Spleen (tissue), 11 donors: ENCODE measurements around the gene CER1. TPM values are rescaled to one million over a fixed set of nuclear protein-coding genes. Genes with fewer than 3 reads are reported as not detected.
"Not testable (repeated sequence)": the region's sequence is repeated elsewhere in the genome, so short reads cannot be mapped to it uniquely, and the experiment has no call there.

ENCODE experiments used
- DNase-seq: peaks from one replicate; pipeline ENCODE4 v3.0.0-alpha.2; 2020
- H3K27ac ChIP-seq, 8 donors: fragments of 200-600 bp; sonication (generic) in 7 of 8; 1 replicate in 4 of 8; 2 replicates in 4 of 8; pipeline versions ENCODE4 v1.5.0 to v1.8.0; 2016 to 2021; ENCODE audit warnings: inconsistent platforms in 4 of 8, mild to moderate bottlenecking in 4 of 8, moderate library complexity in 1 of 8
- H3K27me3 ChIP-seq, 7 donors: fragments of 200-600 bp; sonication (generic) in 6 of 7; replicated peaks in 1 of 7; 1 replicate in 4 of 7; 2 replicates in 3 of 7; pipeline versions ENCODE4 v1.5.0 to v1.8.0; 2016 to 2021; ENCODE audit warnings: inconsistent platforms in 3 of 7, mild to moderate bottlenecking in 1 of 7
- H3K36me3 ChIP-seq, 6 donors: fragments of 200-600 bp; sonication (generic) in 5 of 6; 1 replicate in 4 of 6; 2 replicates in 2 of 6; pipeline versions ENCODE4 v1.5.0 to v1.8.0; 2016 to 2021; ENCODE audit warnings: inconsistent platforms in 2 of 6
- H3K4me1 ChIP-seq, 6 donors: fragments of 200-600 bp; sonication (generic) in 5 of 6; 1 replicate in 3 of 6; 2 replicates in 3 of 6; pipeline versions ENCODE4 v1.5.0 to v1.8.0; 2016 to 2021; ENCODE audit warnings: inconsistent platforms in 3 of 6
- H3K4me3 ChIP-seq, 8 donors: fragments of 200-600 bp; sonication (generic) in 7 of 8; 1 replicate in 4 of 8; 2 replicates in 4 of 8; pipeline versions ENCODE4 v1.5.0 to v1.8.0; 2016 to 2021; ENCODE audit warnings: inconsistent platforms in 4 of 8, mild to moderate bottlenecking in 4 of 8, moderate library complexity in 2 of 8
- H3K9me3 ChIP-seq, 8 donors: fragments of 200-600 bp; sonication (generic) in 7 of 8; 1 replicate in 4 of 8; 2 replicates in 4 of 8; pipeline versions ENCODE4 v1.5.0 to v1.8.0; 2016 to 2021; ENCODE audit warnings: inconsistent platforms in 4 of 8
- CTCF ChIP-seq, 11 experiments: fragments of 200-600 bp in 7 of 11; fragments of 450-650 bp in 4 of 11; sonication (generic) in 4 of 11; IDR thresholded peaks in 8 of 11; conservative IDR thresholded peaks in 3 of 11; 1 replicate in 7 of 11; 2 replicates in 4 of 11; pipeline versions ENCODE4 v1.4.0 to v1.8.0; 2016 to 2021; ENCODE audit warnings: antibody characterized with exemption in 11 of 11, inconsistent platforms in 4 of 11, mild to moderate bottlenecking in 1 of 11
- POLR2A ChIP-seq, 3 donors: fragments of 450-650 bp; IDR thresholded peaks; one replicate each; pipeline ENCODE4 v1.5.1; 2017; ENCODE audit warnings: antibody characterized with exemption in 3 of 3, mild to moderate bottlenecking in 1 of 3
- POLR2AphosphoS5 ChIP-seq, 3 donors: sonication (generic); formaldehyde crosslinking; IDR thresholded peaks; one replicate each; pipeline ENCODE4 v1.5.1; 2017; ENCODE audit warnings: antibody characterized with exemption in 3 of 3
- WGBS, 5 donors: extraction: QIAGEN DNeasy Blood & Tissue Kit in 3 of 5; methylation state at CpG; one replicate each; pipeline versions ENCODE4 v1.1.5 to v1.1.7; 2013 to 2018; 5-methylcytosine and 5-hydroxymethylcytosine counted together
- intact Hi-C: fragments of 100-400 bp; cut with DNase I; formaldehyde crosslinking; loops from one replicate; pipeline ENCODE4 v1.15.0; 2023; ENCODE audit warnings: low total_unique reads
- polyA plus RNA-seq, 3 donors: library from polyadenylated mRNA; stranded (reverse); fragments of 200-250 nt; gene quantifications; one replicate each; pipeline ENCODE4 v1.2.1, GENCODE V29; 2013
- total RNA-seq, 7 donors: library from RNA; depleted of rRNA in 3 of 7; stranded (reverse); fragments of >200 nt in 3 of 7; fragmentation: NEBNext Ultra II Directional in 4 of 7; extraction: Animal tissue kit (Norgen Biotek cat#: 25700) in 4 of 7; gene quantifications; one replicate each; pipeline versions ENCODE4 v1.1.0 to v1.2.1, GENCODE V29; 2016 to 2021
- donor health status: healthy with polysubstance abuse.
- donor health status: DM: no; HTN: no; CAD: no; lungs with moderate emphysema.
- donor health status: DM: no; HTN: no; CAD: no.
- donor health status: Bipolar disorder and iron deficiency.
- donor health status: healthy.
- donor health status: DM: no; HTN: no; CAD: no.
- donor health status: DM: yes; HTN: yes; CAD: no.

The CER1 gene
- total and polyA plus RNA-seq, 10 donors: not detected

- H3K4me3 ChIP-seq: peak overlapping the region in 2 of 8 donors; percentile 13 to 88
- no peaks in the 10 kb centered on the region for H3K27me3 ChIP-seq
- H3K27ac ChIP-seq: peak overlapping the region in 3 of 8 donors; percentile 3 to 26 (median 5)
These were observed 31.4 kb downstream of the CER1 start for GRCh38 chr9:14690948-14691730.

GRCh38 chr9:14687042-14687719 is 35.4 kb downstream of the CER1 start:
- Histone ChIP-seq H3K27me3 (no peaks in the 10 kb centered on the region), H3K4me1 (peaks cover 11 to 49% (median 31%) of the 10 kb centered on the region in 6 donors), H3K4me3 (no peak overlapping the region), H3K27ac (peak overlapping the region in 5 of 8 donors; percentile 19 to 69 (median 64)), H3K36me3 (peaks cover 0 to 56% (median 11%) of the 10 kb centered on the region in 6 donors), H3K9me3 (peaks cover 0 to 5% (median 0%) of the 10 kb centered on the region in 8 donors)
- DNase-seq: peak; percentile 39
- TF ChIP-seq POLR2AphosphoS5 (IDR thresholded peaks at IDR 0.05) (no peak), CTCF (IDR thresholded peaks at IDR 0.05 in 8 of 11, conservative IDR thresholded peaks at IDR 0.05 in 3 of 11) (no peak), POLR2A (IDR thresholded peaks at IDR 0.05) (no peak)
- 93 to 95% (median 93%) methylated on average over 12 of the region's 12 CpGs for WGBS, 5 donors
- intact Hi-C loops: no loop called here

More at GRCh38 chr9:14690948-14691730, 31.4 kb downstream of the CER1 start:
- no peak for TF ChIP-seq CTCF (IDR thresholded peaks at IDR 0.05 in 8 of 11, conservative IDR thresholded peaks at IDR 0.05 in 3 of 11)
- no peak for TF ChIP-seq POLR2AphosphoS5 (IDR thresholded peaks at IDR 0.05)
- TF ChIP-seq POLR2A (IDR thresholded peaks at IDR 0.05): no peak
- Histone ChIP-seq H3K36me3 (peaks cover 0 to 40% (median 11%) of the 10 kb centered on the region in 6 donors), H3K9me3 (no peaks in the 10 kb centered on the region), H3K4me1 (peaks cover 15 to 66% (median 40%) of the 10 kb centered on the region in 6 donors)
- intact Hi-C loops: no loop called here
- DNase-seq: no peak
- WGBS, 5 donors: 67 to 80% (median 70%) methylated on average over 7 of the region's 7 CpGs

GRCh38 chr9:14686168-14686567 is 36.4 kb downstream of the CER1 start:
- peaks cover 5 to 41% (median 20%) of the 10 kb centered on the region in 6 donors for H3K4me1 ChIP-seq
- intact Hi-C loops: no loop called here

GRCh38 chr9:14682616-14683015 is 39.9 kb downstream of the CER1 start:
- H3K27ac ChIP-seq, H3K27me3 ChIP-seq, DNase-seq, H3K4me3 ChIP-seq, intact Hi-C loops, H3K9me3 ChIP-seq: not testable (repeated sequence)
- 73 to 88% (median 77%) methylated on average over 4 of the region's 4 CpGs for WGBS, 5 donors
- peaks cover 0 to 13% (median 3%) of the 10 kb centered on the region in 6 donors for H3K4me1 ChIP-seq
- peaks cover 0 to 62% (median 10%) of the 10 kb centered on the region in 6 donors for H3K36me3 ChIP-seq

More at GRCh38 chr9:14686168-14686567, 36.4 kb downstream of the CER1 start:
- DNase-seq: no peak
- no peak overlapping the region for H3K4me3 ChIP-seq
- H3K27me3 ChIP-seq: no peaks in the 10 kb centered on the region
- TF ChIP-seq POLR2AphosphoS5 (IDR thresholded peaks at IDR 0.05) (no peak), CTCF (IDR thresholded peaks at IDR 0.05 in 8 of 11, conservative IDR thresholded peaks at IDR 0.05 in 3 of 11) (no peak), POLR2A (IDR thresholded peaks at IDR 0.05) (no peak)
- no peak overlapping the region for H3K27ac ChIP-seq
- H3K9me3 ChIP-seq: peaks cover 0 to 5% (median 0%) of the 10 kb centered on the region in 8 donors
- H3K36me3 ChIP-seq: peaks cover 0 to 62% (median 11%) of the 10 kb centered on the region in 6 donors
